RPMI8226 (cell line): Measurements from ENCODE around the gene TSPAN16.
"Not testable (repeated sequence)": the region's sequence is repeated elsewhere in the genome, so short reads cannot be mapped to it uniquely, and the experiment has no call there.

Experiments
- DNase-seq: peaks from one replicate; pipeline ENCODE4 v3.0.0-alpha.2; 2015

Gene TSPAN16

GRCh38 chr19:11321191-11322126 lies 25.5 kb downstream of the TSPAN16 start:
- DNase-seq = no peak

- no peak for DNase-seq
Measured at GRCh38 chr19:11322269-11323024, 26.5 kb downstream of the TSPAN16 start.

GRCh38 chr19:11323601-11324078 lies 27.7 kb downstream of the TSPAN16 start:
- DNase-seq = no peak

GRCh38 chr19:11324079-11324661 lies 28.2 kb downstream of the TSPAN16 start:
- DNase-seq = peak; percentile 91

GRCh38 chr19:11324748-11325389 lies 28.9 kb downstream of the TSPAN16 start:
- DNase-seq = no peak

- DNase-seq = no peak
Measured at GRCh38 chr19:11325544-11325943, 29.6 kb downstream of the TSPAN16 start.

GRCh38 chr19:11330127-11330526 lies 34.2 kb downstream of the TSPAN16 start:
- DNase-seq = no peak

- DNase-seq = no peak
Measured at GRCh38 chr19:11331502-11331901, 35.5 kb downstream of the TSPAN16 start.

- no peak for DNase-seq
Measured at GRCh38 chr19:11332822-11333221, 36.9 kb downstream of the TSPAN16 start.

GRCh38 chr19:11333838-11334237 lies 37.9 kb downstream of the TSPAN16 start:
- DNase-seq = not testable (repeated sequence)

- DNase-seq = no peak
Measured at GRCh38 chr19:11335449-11336146, 39.6 kb downstream of the TSPAN16 start.

- no peak for DNase-seq
Measured at GRCh38 chr19:11337080-11337479, 41.1 kb downstream of the TSPAN16 start.

- DNase-seq = no peak
Measured at GRCh38 chr19:11338121-11338520, 42.2 kb downstream of the TSPAN16 start.

GRCh38 chr19:11338569-11339253 lies 42.8 kb downstream of the TSPAN16 start:
- no peak for DNase-seq

- peak; percentile 96 for DNase-seq
Measured at GRCh38 chr19:11339254-11340098, 43.5 kb downstream of the TSPAN16 start, which contains the start of gene RAB3D. Gene RAB3D (minus strand): TSS chr19:11339657. CDS start chr19:11337399, 2,258 bp downstream.

GRCh38 chr19:11340099-11340467 lies 44.1 kb downstream of the TSPAN16 start:
- DNase-seq = not testable (repeated sequence)

GRCh38 chr19:11342429-11342828 lies 46.5 kb downstream of the TSPAN16 start:
- DNase-seq = no peak

GRCh38 chr19:11345122-11345803 lies 49.3 kb downstream of the TSPAN16 start:
- peak; percentile 36 for DNase-seq

- peak; percentile 100 for DNase-seq
Measured at GRCh38 chr19:11346104-11346940, 50.4 kb downstream of the TSPAN16 start, which contains the start of the genes CCDC159 and TMEM205. Gene CCDC159 (plus strand): TSS chr19:11346519. CDS start chr19:11346607, 88 bp downstream. Gene TMEM205 (minus strand): TSS chr19:11346268. CDS start chr19:11345619, 649 bp downstream.
